OCI-LY3 (cell line): ENCODE data around the gene ITIH6.
"Not testable (repeated sequence)": the region's sequence is repeated elsewhere in the genome, so short reads cannot be mapped to it uniquely, and the experiment has no call there.

Experiments used
- H2AFZ ChIP-seq: fragments of 200-600, 300-600 bp; shearing (Covaris generic); 2 replicates; pipeline ENCODE4 v1.6.0; 2014; ENCODE audit warnings: antibody characterized with exemption, low read depth, low read length
- H3K27ac ChIP-seq: fragments of 200-600, 300-600 bp; sonication (generic); 2 replicates; pipeline ENCODE4 v1.5.1; 2014; ENCODE audit warnings: mild to moderate bottlenecking, low read length, moderate library complexity, mixed read lengths
- H3K27me3 ChIP-seq: fragments of 200-600, 300-600 bp; sonication (generic); 2 replicates; pipeline ENCODE4 v1.6.1; 2014; ENCODE audit warnings: low read depth, low read length, mixed read lengths
- H3K36me3 ChIP-seq: fragments of 200-600, 300-600 bp; sonication (generic); replicated peaks from 2 replicates; pipeline ENCODE3; 2014; ENCODE audit warnings: low read depth, low read length, mixed read lengths
- H3K4me1 ChIP-seq: fragments of 300-600, 200-600 bp; sonication (generic); 2 replicates; pipeline ENCODE4 v1.6.1; 2014; ENCODE audit warnings: low read length, mixed read lengths
- H3K4me2 ChIP-seq: fragments of 200-600, 300-600 bp; sonication (generic); 2 replicates; pipeline ENCODE4 v1.6.1; 2014; ENCODE audit warnings: low read length, mixed read lengths
- H3K4me3 ChIP-seq: fragments of 300-600, 200-600 bp; sonication (generic); 2 replicates; pipeline ENCODE4 v1.5.1; 2014; ENCODE audit warnings: antibody characterized with exemption, mild to moderate bottlenecking, low read length, moderate library complexity
- H3K79me2 ChIP-seq: fragments of 300-600, 200-600 bp; shearing (Covaris generic); 2 replicates; pipeline ENCODE4 v1.6.1; 2014; ENCODE audit warnings: mild to moderate bottlenecking, low read length, mixed read lengths
- H3K9ac ChIP-seq: fragments of 300-600, 200-600 bp; shearing (Covaris generic); 2 replicates; pipeline ENCODE4 v1.6.0; 2014; ENCODE audit warnings: mild to moderate bottlenecking, low read length, moderate library complexity
- H3K9me3 ChIP-seq: fragments of 200-600, 300-600 bp; shearing (Covaris generic); 2 replicates; pipeline ENCODE4 v1.6.1; 2014; ENCODE audit warnings: low read length, mixed read lengths; ENCODE audit not compliant: insufficient read depth
- H4K20me1 ChIP-seq: fragments of 200-600, 300-600 bp; sonication (generic); 2 replicates; pipeline ENCODE4 v1.6.1; 2016; ENCODE audit warnings: low read length, mixed read lengths; ENCODE audit not compliant: insufficient read depth
- EZH2phosphoT487 ChIP-seq: fragments of 200-600 bp; shearing (Covaris generic); IDR thresholded peaks from 2 replicates; pipeline ENCODE4 v1.6.1; 2018; ENCODE audit warnings: antibody characterized with exemption, mixed run types, low read depth
- TF ChIP-seq, protein P1 (sequence below): fragments of 200-600, 300-600 bp; sonication (generic); IDR thresholded peaks from 2 replicates; pipeline ENCODE4 v1.5.1; 2014; ENCODE audit warnings: antibody characterized with exemption, low read length, low read depth

ITIH6 gene, protein sequence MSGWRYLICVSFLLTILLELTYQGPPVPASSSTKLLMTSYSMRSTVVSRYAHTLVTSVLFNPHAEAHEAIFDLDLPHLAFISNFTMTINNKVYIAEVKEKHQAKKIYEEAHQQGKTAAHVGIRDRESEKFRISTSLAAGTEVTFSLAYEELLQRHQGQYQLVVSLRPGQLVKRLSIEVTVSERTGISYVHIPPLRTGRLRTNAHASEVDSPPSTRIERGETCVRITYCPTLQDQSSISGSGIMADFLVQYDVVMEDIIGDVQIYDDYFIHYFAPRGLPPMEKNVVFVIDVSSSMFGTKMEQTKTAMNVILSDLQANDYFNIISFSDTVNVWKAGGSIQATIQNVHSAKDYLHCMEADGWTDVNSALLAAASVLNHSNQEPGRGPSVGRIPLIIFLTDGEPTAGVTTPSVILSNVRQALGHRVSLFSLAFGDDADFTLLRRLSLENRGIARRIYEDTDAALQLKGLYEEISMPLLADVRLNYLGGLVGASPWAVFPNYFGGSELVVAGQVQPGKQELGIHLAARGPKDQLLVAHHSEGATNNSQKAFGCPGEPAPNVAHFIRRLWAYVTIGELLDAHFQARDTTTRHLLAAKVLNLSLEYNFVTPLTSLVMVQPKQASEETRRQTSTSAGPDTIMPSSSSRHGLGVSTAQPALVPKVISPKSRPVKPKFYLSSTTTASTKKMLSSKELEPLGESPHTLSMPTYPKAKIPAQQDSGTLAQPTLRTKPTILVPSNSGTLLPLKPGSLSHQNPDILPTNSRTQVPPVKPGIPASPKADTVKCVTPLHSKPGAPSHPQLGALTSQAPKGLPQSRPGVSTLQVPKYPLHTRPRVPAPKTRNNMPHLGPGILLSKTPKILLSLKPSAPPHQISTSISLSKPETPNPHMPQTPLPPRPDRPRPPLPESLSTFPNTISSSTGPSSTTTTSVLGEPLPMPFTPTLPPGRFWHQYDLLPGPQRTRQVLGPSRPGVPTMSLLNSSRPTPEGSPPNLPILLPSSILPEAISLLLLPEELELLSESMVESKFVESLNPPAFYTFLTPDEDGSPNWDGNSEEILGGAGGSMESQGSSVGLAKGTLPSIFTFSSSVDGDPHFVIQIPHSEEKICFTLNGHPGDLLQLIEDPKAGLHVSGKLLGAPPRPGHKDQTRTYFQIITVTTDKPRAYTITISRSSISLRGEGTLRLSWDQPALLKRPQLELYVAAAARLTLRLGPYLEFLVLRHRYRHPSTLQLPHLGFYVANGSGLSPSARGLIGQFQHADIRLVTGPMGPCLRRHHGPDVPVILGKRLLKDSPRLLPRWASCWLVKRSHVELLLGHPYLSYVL

DNA sequence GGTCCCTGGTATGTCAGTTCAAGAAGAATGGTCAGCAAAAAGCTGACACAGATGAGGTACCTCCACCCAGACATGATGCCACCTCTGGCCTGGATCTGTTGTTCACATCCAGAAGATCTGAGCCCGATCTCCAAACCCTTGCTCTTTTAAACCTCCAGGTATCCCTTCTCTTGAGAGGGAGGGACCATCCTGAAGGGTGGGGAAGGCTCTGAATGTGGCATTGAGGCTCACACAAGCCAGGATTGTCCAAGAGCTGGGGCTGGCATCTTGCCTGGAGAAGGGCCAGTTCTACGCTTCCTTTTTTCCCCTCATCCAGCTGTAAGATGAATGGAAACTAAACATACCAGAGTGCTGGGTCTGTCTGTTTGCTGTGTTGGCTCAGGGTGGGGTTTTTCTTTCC is at the start of gene ITIH6:
Gene ITIH6 (minus strand): TSS at position 119 of the 400 bp plus-strand sequence. CDS start 45 bp downstream, at position 74.
- no peaks in the 10 kb centered on the region for H3K27me3 ChIP-seq
- H3K79me2 ChIP-seq = no peaks in the 10 kb centered on the region
- TF ChIP-seq, protein P1, sequence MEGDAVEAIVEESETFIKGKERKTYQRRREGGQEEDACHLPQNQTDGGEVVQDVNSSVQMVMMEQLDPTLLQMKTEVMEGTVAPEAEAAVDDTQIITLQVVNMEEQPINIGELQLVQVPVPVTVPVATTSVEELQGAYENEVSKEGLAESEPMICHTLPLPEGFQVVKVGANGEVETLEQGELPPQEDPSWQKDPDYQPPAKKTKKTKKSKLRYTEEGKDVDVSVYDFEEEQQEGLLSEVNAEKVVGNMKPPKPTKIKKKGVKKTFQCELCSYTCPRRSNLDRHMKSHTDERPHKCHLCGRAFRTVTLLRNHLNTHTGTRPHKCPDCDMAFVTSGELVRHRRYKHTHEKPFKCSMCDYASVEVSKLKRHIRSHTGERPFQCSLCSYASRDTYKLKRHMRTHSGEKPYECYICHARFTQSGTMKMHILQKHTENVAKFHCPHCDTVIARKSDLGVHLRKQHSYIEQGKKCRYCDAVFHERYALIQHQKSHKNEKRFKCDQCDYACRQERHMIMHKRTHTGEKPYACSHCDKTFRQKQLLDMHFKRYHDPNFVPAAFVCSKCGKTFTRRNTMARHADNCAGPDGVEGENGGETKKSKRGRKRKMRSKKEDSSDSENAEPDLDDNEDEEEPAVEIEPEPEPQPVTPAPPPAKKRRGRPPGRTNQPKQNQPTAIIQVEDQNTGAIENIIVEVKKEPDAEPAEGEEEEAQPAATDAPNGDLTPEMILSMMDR = no peak
- no peak for TF ChIP-seq EZH2phosphoT487
- H3K36me3 ChIP-seq = no peaks in the 10 kb centered on the region
- H2AFZ ChIP-seq = no peak within 1 kb of the TSS
- H4K20me1 ChIP-seq = no peaks in the 10 kb centered on the region
- no peaks in the 10 kb centered on the region for H3K4me1 ChIP-seq
- no peak within 1 kb of the TSS for H3K4me2 ChIP-seq
- H3K4me3 ChIP-seq = no peak within 1 kb of the TSS
- H3K9me3 ChIP-seq = no peaks in the 10 kb centered on the region
- no peak within 1 kb of the TSS for H3K27ac ChIP-seq
- H3K9ac ChIP-seq = no peak within 1 kb of the TSS

DNA sequence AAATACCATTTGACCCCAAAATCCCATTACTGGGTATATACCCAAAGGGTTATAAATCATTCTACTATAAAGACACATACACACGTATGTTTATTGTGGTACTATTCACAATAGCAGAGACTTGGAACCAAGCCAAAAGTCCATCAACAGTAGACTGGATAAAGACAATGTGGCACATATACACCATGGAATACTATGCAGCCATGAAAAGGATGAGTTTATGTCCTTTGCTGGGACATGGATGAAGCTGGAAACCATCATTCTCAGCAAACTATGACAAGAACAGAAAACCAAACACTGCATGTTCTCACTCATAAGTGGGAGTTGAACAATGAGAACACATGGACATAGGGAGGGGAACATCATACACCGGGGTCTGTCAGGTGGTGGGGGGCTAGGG is 49.6 kb upstream of the ITIH6 start:
- H3K9me3 ChIP-seq, H3K4me2 ChIP-seq, H3K27ac ChIP-seq, H2AFZ ChIP-seq, H3K4me1 ChIP-seq, H3K79me2 ChIP-seq, H4K20me1 ChIP-seq, H3K27me3 ChIP-seq, H3K4me3 ChIP-seq, H3K36me3 ChIP-seq, H3K9ac ChIP-seq: not testable (repeated sequence)

DNA sequence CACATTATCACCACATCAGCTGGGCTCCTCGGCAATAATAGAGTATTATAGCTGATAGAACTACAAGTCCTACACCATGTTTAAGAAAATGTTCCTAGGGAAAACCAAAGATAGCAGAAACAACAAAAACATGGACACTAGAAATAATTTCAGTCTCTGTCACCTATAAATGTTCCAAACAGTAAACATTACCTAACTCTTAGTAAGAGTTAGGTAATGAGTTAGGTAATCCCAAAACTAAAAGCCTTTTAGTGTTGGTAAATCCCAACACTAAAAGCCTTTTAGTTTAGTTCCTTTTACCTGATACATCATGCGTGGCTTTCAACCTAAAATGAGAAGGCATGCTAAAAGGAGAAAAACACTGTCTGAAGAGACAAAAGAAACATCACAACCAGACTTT is 45.0 kb upstream of the ITIH6 start:
- Histone ChIP-seq H3K9ac (no peak overlapping the region), H2AFZ (no peak overlapping the region), H3K27ac (no peak overlapping the region), H3K4me2 (no peak overlapping the region), H3K27me3 (no peaks in the 10 kb centered on the region), H3K36me3 (no peaks in the 10 kb centered on the region), H3K9me3 (no peaks in the 10 kb centered on the region), H3K4me1 (no peaks in the 10 kb centered on the region), H4K20me1 (no peaks in the 10 kb centered on the region), H3K4me3 (no peak overlapping the region), H3K79me2 (no peaks in the 10 kb centered on the region)
- TF ChIP-seq, protein P1 = no peak
- TF ChIP-seq EZH2phosphoT487 = no peak

DNA sequence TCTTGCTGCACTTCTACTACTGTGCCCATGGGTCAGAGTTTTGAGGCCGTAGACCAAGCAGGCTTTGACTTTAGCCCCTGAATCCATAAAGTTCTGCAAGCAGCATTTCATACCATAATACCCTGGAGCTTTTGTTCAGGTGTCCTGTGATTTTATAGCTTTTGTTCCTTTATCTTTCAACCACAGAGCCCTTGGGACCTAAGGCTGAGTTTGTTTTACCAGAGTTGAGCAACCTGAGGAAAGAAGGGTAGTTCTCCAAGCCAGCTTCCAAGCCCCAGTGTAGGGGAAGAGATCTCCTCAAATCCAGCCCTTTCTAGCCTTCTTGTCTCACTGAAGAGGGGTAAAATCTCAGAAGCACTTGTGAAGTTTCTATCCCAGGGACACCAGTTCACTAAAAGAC is 44.6 kb upstream of the ITIH6 start:
- Histone ChIP-seq H3K27me3 (no peaks in the 10 kb centered on the region), H3K79me2 (no peaks in the 10 kb centered on the region), H3K36me3 (no peaks in the 10 kb centered on the region), H3K4me1 (no peaks in the 10 kb centered on the region), H4K20me1 (no peaks in the 10 kb centered on the region), H3K9ac (no peak overlapping the region), H2AFZ (no peak overlapping the region), H3K27ac (no peak overlapping the region), H3K4me2 (no peak overlapping the region), H3K9me3 (no peaks in the 10 kb centered on the region), H3K4me3 (no peak overlapping the region)
- no peak for TF ChIP-seq EZH2phosphoT487
- TF ChIP-seq, protein P1 = no peak

DNA sequence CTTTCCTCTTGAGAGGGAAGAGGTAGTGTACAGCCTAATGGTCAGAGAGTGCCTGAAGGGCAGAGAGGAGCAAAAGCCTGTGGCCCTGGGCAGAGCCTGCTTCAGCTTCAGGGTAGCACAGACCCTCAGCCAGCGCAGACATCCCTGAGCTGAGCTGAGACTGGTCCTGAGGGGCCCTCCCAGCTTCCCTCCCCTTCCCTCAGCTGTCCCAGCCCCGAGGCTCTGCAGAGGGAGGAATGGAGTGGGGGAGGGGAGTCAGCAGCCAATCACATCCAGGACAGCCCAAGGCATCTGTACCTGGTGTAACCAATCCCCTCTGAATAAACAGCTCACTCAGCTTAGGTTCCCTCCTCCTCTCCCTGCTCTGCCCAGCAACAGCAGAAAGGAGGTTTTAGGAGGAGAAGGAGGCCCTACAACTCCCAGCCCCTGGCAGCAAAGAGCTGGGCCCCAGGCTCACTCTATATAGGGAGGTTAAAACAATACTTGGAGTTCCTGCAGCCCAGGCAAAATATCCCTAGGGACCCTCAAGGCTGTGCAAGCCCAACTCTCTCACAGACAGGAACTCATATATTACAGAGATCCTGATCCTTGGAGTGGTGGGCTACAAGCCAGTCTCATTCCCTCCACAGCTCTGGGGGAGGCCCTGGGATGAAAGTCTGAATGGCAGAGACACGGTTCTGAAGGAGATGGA is 43.3 kb upstream of the ITIH6 start:
- not testable (repeated sequence) for H2AFZ ChIP-seq, H3K4me1 ChIP-seq, H3K79me2 ChIP-seq, H4K20me1 ChIP-seq, H3K4me2 ChIP-seq, H3K27ac ChIP-seq, H3K9me3 ChIP-seq, H3K36me3 ChIP-seq, H3K4me3 ChIP-seq, H3K27me3 ChIP-seq, H3K9ac ChIP-seq
